ENCODE data around the gene RASGEF1B.

RASGEF1B gene

DNA sequence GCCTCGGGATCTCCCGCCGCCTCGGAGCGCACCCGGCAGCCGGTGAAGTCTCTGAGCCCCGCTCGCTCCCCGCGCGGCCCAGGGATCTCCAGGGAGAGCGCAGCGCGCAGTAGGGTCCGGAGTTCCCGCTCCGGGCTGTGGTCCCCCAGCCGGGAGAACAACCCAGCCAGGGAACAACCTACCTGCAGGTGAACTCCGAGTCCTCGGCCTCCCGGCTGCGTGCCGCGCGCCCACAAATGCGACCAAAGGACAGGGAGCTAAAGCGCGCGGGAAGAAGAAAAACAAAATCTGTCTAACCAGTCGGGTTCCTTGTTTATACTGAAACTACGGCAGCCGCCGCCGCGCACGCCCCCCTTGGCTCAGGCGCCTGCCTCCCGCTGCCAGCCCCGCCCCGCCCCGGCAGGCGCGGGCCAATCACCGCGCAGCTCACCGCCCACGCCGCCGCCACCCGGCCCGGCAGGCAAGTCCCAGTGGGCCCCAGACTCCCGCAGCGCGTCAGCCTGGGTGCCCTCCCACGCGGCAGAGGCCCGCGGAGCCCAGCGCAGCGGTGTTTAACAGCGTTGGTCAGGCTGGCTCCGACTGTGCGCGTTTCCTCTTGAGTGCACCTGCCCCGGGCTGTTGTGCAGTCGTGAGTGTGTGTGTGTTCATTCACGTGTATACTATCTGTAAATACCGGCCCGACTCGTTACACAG lies at the start of gene RASGEF1B:
Gene RASGEF1B, minus strand, starts transcription at position 320 of the 693 bp plus-strand sequence. CDS start 12,399 bp downstream, outside the sequence.
- DNase-seq (ENCODE audit: low read depth in 4 of 4, low spot score in 1 of 4) = peak; percentile 90 to 94 (median 93)

DNA sequence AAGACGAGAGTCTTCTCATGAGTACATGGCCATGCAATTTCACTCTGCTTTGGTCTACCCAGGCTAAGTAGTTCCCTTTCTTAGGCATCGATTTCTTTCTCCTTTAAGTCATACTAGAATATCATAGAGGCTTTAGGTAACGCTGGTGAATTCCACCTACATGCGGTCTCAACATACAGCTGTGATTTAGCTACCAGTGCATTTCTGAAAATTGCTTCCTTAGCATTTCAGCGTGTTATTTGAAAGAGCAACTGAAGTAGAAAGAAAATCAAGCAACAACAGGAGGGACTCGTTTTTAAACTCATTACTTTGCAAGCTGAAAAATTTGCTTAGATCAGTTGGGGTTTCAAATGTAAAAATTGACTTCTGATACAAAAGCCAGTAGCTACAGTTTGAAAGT lies 48.1 kb upstream of the RASGEF1B start:
- no peak for DNase-seq (ENCODE audit: low read depth in 4 of 4, low spot score in 1 of 4)

DNA sequence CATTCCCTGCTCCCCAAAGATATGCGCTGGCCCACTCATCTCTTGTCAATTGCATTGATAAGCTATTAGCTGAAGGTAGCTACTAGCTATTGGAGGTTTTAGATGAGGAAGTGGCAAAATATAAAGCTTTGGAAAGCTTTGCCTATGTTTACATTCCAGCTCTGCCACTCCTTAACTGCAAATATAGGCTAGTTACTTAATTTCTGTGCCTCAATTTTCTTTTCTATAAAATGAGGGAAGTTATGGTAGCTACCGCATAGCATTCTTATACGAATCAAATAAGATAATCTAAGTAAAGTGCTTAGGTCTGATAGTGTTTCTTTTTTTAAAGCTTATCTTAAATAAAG lies 47.7 kb upstream of the RASGEF1B start:
- no peak for DNase-seq (ENCODE audit: low read depth in 4 of 4, low spot score in 1 of 4)

DNA sequence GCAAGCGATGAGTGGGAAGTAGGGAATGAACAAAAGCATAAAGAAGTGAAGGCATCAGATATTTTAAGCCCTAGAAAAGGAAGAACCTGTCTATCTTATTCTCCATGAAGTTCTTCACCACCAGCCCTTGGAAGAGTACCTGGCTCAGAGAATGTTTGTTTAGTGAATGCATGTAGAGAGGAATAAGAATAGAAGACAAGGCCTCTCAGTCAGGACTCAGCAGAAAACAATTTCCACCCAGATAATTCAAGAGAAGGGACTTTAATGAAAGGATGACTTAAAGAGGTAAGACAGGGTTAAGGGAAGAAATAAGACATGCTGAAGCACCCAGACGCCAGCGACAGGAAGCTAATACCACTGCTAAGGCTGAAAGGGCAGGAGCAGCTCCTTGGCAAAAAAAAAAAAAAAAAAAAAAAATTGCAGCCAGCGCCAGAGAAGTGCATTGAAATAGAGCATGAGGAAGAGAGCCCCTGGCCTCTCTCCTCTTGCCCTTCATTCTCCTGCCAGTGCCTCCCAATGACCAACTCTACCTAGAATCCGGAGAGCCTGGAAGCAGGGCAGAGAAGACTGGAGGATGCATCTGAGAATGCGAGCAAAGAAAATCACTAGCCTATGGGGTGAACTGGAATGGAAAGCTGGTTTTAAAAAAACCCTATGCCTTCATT lies 47.2 kb upstream of the RASGEF1B start:
- DNase-seq (ENCODE audit: low read depth in 4 of 4, low spot score in 1 of 4) = no peak

DNA sequence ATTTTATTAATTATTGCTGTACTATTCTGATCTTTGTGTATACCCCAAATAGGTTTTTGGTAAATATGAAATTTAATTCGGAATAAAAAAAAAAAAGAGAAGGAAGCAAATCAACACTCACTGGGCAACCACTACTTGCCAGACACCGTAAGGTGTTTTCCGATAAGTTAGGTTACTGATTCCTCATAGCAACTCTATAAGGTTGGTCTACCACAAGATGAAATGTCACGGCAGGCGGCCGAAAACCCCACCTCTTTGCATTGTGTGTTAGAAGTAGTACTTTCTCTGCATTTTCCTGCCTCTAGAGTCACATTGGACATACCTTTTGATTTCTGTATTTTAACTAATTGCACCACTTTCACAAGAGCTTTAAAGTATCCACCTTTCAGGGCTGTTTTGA lies 44.5 kb upstream of the RASGEF1B start:
- no peak for DNase-seq (ENCODE audit: low read depth in 4 of 4, low spot score in 1 of 4)

DNA sequence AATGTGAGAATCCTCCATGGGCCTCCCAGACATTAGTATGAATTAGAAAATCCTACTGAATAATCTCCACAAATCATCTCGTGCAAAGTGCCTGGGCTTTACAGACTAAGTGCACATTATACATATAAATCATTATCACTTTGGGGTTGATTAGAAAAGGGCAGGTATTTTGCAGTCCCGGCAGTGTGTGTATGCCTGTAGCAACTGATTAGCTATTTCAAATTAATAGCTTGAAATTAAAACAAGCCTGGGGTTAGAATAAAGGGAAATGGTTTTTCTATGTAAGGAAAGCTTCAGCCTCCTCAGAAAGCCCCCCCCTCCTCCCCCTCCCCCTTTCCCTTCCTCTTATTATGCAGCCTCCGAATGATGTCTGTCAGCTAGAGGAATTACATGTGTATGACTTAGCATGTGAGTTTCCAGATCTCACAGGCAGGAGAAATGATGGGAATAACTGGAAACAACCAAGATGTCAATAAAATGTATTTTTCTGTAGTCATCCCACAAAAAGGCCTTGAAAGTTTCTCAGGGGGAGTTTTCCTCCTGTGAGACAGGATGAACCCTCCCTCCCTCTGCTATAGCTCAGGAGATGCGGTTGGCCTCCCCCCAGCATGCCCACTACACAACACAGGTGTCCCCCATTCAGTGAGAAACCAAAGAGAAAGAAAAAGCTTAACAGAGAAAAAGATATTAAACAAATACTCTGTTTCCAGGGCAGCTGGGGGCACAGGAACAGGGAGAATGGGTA lies 41.2 kb upstream of the RASGEF1B start:
- DNase-seq (ENCODE audit: low read depth in 4 of 4, low spot score in 1 of 4) = no peak

DNA sequence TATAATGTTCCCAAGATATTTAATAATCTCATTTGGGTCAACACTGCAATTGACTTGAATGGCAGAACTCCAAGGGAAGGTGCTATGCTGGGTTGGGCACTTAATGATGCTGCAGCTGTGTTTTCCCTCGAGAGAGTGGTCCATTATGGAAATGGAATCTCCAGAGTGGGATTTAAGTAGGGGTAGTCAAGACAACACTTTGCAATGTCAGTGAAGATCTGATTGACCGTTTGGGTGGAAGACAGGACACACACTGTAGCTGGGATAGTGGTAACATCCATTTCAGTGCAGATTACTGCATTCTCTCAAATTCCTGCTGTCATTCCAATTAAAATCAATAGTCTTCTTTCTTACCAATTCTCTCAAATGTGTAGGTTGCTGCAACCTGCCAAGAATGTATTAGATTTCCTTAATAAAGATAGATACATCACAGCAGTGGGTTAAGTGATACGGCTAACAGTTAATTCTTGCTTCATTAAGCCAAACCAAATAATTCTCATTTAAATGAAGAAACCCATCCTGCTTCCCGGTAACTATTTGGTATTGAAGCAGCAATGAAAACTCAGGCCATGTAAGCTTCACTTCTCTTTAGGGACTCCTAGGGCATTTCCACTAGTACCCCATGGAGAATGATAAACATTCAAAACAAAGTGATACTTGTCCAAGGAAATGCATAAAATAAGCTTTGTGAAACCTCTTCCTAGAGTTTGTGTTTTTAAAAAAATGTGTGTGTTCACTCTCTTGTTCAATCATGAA lies 40.5 kb upstream of the RASGEF1B start:
- no peak for DNase-seq (ENCODE audit: low read depth in 4 of 4, low spot score in 1 of 4)

DNA sequence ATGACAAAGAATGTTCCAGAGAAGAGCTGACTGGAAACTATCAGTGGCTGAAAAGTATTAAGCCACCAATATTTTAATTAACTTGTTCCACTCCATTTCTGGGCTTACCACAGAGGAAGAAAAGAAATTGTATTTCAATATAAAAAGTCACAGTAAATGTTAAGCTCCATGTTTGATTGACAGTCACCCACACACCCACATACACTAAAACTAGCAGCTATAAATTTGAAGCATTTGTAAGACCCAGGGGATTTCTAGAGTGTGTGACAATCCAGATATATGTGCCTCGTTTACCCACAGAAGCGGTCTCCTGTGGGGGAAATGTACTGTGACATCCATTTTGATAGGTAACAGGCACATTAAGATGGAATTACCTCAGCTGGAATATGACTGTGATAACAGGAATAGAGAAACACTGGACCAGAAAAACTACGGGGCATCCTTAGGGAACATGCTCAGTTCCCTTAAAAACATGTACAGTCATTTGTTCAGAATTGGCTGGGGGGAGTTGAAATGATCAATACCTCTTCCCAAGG lies 39.0 kb upstream of the RASGEF1B start:
- DNase-seq (ENCODE audit: low read depth in 4 of 4, low spot score in 1 of 4) = no peak

DNA sequence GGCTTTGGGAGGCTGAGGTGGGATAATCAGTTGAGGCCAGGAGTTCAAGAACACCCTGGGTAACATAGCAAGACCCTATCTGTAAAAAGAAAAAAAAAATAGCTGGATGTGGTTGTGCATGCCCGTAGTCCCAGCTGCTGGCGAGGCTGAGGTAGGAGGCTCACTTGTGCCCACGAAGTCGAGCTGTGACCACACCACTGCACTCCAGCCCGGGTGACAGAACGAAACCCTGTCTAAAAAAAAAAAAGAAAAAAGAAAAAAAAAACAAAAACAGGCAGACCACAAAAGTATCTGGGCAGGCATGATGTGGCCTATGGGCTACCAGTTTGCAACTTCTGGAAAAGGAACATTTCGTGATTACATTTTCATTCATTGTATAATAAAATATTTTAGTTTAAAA lies 38.1 kb upstream of the RASGEF1B start:
- DNase-seq (ENCODE audit: low read depth in 4 of 4, low spot score in 1 of 4) = no peak

DNA sequence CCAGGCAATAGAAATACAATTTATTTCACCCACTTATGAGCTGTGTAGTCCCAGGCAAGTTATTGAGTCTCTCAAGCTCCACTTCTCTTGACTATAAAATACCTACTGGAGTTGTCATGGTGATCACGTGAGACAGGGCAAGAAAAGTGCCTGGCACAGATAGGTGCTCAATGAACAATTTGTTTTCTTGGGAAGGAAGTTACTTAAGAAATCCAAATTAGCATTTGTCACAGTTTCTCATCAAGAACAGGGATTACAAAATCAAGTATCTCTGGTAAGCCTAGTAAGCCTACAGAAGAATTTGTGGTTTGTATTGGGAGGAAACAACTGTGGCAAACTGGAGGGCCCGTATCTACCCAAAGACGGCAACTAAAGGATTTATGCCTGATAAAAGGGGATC lies 37.5 kb upstream of the RASGEF1B start:
- no peak for DNase-seq (ENCODE audit: low read depth in 4 of 4, low spot score in 1 of 4)

DNA sequence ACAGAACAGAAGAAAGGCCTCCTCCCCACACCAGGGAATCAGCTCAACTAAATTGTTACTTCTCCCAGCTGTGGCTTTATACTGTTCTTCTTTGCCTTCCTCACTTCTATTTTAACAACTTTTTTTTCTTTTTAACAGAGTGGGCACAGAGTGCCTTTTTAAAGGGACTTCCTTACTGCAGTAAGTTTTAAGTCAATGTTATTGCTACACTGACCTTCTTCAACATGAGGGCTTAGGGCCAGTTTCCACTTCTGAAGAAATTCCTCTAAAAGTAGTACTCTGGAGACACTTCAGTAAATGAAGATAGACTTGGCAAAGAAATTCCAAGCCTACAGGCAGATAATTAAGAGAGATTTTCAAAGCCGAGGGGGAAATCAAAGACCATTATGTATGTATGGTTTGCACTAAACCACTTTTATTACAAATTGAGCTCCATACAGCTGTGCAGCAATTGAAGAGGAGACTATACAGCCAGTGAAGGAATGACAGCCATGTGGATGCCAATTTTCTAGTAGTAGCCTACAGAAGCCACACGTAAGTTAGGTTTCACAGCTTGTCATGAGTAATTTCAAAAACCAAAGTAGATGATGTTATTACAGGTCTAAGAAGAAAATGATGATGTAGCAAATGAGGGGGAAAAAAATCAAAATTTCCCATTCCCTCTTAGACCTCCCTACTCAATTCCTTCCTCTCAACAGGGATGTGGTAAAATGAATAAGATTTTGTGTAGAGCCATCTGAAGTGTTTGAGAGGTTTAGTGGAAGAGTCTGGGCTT lies 36.9 kb upstream of the RASGEF1B start:
- DNase-seq (ENCODE audit: low read depth in 4 of 4, low spot score in 1 of 4) = no peak

DNA sequence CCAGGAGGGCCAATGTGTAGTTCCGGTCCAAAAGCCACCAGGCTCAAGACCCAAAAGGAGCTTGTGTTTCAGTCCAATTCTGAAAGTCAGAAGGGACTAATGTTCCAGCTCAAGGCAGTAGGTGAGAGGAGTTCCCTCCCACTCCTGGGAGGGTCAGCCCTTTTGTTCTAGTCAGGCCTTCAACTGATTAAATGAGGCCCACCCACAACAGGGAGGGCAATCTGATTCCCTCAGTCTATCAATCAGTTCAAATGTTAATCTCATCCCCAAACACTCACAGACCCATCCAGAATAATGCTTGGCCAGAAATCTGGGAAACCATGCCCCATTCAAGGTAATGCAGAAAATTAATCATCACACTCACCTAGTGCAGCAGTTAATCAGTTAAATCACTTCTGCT lies 35.8 kb upstream of the RASGEF1B start:
- no peak for DNase-seq (ENCODE audit: low read depth in 4 of 4, low spot score in 1 of 4)

DNA sequence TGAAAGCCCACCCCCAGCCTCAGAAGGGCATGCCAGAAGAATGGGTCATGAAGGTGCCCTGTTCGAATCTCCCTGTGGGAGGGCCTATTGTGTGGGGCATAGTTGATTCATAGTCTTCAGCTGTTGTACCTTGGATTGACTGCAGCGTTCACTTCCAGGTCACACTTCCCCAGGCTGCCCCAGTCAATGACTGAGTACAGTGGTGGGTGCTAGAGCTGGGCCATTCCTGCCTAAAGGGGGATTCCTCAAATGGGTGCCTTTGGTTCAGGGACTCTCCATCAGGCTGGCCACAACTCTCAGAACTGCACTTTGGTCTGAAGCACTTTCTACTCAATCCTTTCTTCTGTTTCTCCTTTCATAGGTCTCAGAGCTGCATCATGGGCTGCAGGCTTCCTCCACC lies 35.0 kb upstream of the RASGEF1B start:
- no peak for DNase-seq (ENCODE audit: low read depth in 4 of 4, low spot score in 1 of 4)

DNA sequence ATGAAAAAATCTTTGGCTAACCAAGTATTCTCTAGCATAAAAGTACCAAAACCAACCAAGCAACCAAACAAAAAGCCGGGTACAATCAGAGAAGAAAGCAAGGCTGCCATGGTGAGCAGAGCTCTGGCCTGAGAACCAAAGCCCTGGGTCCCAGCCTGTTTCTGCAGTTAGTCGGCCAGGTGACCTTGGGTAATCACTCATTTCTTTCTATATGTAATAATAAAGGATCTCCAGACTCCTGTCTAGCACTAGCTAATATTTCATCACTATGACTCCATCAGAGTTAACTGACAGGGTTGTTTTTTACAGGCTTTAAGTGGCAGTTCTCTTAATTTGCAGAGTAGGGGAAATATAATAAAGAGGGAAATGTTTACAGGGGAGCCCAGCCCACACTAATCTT lies 34.0 kb upstream of the RASGEF1B start:
- no peak for DNase-seq (ENCODE audit: low read depth in 4 of 4, low spot score in 1 of 4)

DNA sequence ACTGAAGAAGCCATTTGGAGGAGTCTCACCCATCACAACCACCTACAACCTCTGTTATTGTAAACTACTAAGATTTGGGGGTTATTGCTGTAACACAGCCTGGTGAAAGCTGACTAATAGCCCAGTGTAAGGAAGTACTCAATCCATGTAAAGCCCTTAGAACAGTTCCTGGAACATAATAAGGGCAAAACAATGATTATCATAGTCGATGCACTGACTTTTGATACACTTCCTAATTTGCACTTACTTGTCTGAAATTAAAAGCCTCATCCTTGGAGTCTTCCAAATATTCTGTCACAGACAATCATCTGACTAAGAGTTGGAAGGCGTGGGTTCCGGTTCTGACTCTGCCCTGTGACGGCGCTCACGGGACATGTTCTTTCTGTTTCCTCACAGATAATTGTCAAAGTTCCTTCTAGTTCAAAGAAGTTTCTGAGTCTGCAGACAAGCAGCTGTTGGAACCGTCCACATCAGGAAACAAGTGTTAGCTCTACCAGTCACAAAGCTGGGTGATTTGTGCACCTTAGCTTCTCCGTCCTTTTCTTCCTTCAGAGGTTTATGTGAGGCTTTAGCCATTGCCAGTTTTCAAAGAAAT lies 33.4 kb upstream of the RASGEF1B start:
- DNase-seq (ENCODE audit: low read depth in 4 of 4, low spot score in 1 of 4) = peak; percentile 28 to 50 (median 34)

DNA sequence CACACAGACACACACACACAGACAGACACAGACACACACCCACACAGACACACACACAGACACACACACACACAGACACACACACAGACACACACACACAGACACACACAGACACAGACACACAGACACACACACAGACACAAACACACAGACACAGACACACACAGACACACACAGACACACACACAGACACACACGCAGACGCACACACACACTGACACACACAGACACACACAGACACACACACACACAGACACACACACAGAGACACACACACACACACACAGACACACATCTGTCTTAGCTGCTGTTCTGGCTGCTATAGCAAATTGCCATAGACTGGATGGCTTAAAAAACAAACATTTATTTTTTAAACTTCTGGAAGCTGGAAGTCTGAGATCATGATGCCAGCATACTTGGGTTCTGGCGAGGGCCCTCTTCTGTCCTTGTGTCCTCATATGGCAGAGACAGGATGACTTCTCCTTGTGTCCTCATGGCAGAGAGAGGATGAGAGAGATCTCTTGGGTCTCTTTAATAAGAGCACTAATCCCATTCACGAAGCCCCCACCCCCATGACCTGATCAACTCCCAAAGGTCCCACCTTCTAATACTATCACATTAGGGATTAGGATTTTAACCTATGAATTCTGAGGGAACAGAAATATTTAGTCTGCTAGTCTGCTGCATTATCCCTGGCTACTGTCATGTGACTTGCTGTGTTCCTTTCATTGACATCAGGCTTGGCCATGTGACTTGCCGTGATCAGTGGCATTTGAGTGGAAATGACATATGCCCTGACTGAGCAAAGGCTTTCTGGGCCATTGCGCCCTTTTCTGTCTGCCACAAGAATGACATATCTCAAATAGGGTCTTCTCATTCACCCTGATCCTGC lies 32.7 kb upstream of the RASGEF1B start:
- no peak for DNase-seq (ENCODE audit: low read depth in 4 of 4, low spot score in 1 of 4)

DNA sequence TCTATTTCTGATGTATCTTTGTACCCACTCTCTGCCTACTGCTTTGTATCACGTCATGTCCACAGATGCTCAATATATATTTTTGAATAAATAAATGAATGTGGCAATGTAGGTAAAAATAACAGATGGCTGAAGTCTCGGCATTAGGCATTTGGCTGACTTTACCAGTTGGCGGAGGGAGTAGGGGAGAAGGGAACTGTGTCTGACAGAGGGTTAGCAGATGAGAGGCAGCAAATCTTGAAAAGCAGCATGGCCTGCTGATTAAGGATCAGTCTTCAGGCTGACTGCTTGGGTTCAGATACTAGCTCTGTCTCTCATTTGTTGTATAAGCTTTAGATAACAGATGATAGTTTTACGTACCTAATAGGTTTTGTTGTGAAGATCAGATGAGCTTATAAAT lies 31.9 kb upstream of the RASGEF1B start:
- no peak for DNase-seq (ENCODE audit: low read depth in 4 of 4, low spot score in 1 of 4)

DNA sequence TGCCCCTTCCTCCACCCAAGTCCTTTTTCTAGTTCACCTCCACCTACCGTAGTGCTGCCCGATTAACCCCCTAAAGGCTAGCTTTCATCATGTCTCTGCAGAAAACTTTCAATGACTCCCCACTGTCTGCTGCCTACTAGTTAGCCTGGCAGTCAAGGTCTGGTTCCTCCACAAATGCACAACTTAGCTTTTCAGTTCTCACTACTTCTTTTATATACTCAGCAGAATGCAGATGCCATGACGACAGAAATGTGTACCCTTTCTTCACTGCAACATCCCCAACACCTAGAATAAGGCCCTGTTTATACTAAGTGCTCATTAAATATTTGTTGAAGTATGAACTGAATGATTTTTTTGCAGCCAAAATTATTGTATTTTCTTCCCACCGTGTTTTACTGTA lies 30.9 kb upstream of the RASGEF1B start:
- DNase-seq (ENCODE audit: low read depth in 4 of 4, low spot score in 1 of 4) = no peak

DNA sequence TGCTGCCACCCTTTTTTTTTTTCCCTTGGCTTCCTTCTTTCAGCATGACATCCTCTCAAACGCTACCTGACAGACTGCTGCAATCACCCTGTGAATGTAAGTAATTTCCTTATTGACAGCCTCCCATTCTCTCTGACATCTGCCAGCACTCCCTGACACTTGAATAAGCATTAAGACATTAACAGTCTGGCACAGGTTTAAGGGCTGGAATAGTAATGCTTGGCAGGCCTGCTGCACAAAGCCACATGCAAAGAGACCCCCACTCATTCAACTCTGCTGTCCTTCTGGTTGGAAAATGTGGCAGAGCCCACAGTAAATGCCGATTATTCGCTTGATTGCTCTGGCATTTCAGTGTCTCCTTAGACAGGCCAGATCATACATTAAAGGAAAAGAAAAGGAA lies 28.1 kb upstream of the RASGEF1B start:
- no peak for DNase-seq (ENCODE audit: low read depth in 4 of 4, low spot score in 1 of 4)
